GM12891 (cell line): ENCODE data around the gene ID3. TPM values are rescaled to one million over a fixed set of nuclear protein-coding genes. Genes with fewer than 3 reads are reported as not detected.
A peak's percentile ranks its signal among the peaks of the same experiment; 100 is the strongest.

Experiments
- DNase-seq: peaks from one replicate; pipeline ENCODE4 v3.0.0; 2011; ENCODE audit warnings: low spot score; ENCODE audit not compliant: insufficient read length
- FAIRE-seq: peaks from 2 replicates; lab custom pipeline; 2011; peaks lifted over from hg19 to GRCh38; lab: Jason Lieb, UNC
- PAX5 ChIP-seq: IDR thresholded peaks from 2 replicates; pipeline ENCODE4 v1.6.1; 2011; ENCODE audit warnings: low read length, moderate library complexity, mild to moderate bottlenecking; ENCODE audit not compliant: insufficient read depth, severe bottlenecking
- POLR2A ChIP-seq: IDR thresholded peaks from 2 replicates; pipeline ENCODE4 v1.6.1; 2011; ENCODE audit warnings: low read depth, low read length, control low read depth
- POLR2AphosphoS5 ChIP-seq: IDR thresholded peaks from 2 replicates; pipeline ENCODE4 v1.6.1; 2011; ENCODE audit warnings: low read depth, low read length, control low read depth
- POU2F2 ChIP-seq: IDR thresholded peaks from 2 replicates; pipeline ENCODE4 v1.6.1; 2011; ENCODE audit warnings: low read depth, mild to moderate bottlenecking, control low read depth, low read length, moderate library complexity
- SPI1 ChIP-seq: IDR thresholded peaks from 2 replicates; pipeline ENCODE4 v1.6.1; 2011; ENCODE audit warnings: low read depth, low read length, control low read depth
- TAF1 ChIP-seq: IDR thresholded peaks from 2 replicates; pipeline ENCODE4 v1.6.1; 2011; ENCODE audit warnings: low read depth, low read length, control low read depth
- polyA plus RNA-seq: library from polyadenylated mRNA; unstranded; fragments of >200 nt; gene quantifications from one replicate; pipeline ENCODE4 v1.2.1, GENCODE V29; 2012; ENCODE audit warnings: low read depth, missing spikeins, inconsistent platforms; ENCODE audit not compliant: missing spikeins

Gene ID3
- 67.3 TPM for polyA plus RNA-seq

DNA sequence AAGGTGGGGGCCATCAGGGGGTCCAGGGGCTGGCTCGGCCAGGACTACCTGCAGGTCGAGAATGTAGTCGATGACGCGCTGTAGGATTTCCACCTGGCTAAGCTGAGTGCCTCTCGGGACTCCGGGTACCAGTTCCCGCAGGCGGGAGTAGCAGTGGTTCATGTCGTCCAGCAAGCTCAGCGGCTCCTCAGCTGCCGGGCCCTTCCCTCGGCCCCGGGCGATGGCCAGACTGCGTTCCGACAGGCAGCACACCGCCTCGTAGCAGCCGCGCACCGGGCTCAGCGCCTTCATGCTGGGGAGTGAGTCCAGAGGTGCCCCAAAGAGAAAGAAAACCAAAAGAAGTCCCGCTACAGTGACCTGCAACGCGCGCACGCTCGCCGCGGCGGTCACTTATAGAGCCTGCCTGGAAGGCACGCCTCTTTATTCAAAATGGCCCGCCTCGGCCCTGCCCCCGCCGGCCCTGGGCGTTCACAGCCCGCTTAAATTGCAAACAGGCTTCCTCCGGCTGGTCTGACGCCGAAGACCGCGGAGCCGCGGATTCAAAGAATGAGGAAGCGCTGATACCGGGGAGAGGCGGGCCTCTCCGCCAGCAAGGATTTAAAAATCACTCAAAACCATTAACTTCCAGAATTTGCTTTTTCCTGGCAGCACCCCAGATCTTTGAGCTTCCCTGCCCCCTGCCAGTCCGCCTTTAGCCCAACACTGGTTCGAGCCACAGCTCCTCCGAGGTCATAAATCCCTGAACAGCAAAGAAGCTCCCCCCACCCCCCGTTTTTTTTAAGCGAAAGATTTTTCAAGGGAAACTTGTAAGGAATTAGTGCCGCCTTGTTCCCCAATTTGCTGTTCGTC, at the start of gene ID3:
TSS of gene ID3 (minus strand) at position 366 of the 849 bp plus-strand sequence. CDS start at position 291, 75 bp downstream.
- FAIRE-seq (peak; percentile 62), DNase-seq (peak; percentile 53)
- TF ChIP-seq PAX5 (peak; percentile 53), POU2F2 (peak; percentile 78), TAF1 (peak; percentile 87), POLR2AphosphoS5 (peak; percentile 97), POLR2A (peak; percentile 96), SPI1 (peak; percentile 90)

DNA sequence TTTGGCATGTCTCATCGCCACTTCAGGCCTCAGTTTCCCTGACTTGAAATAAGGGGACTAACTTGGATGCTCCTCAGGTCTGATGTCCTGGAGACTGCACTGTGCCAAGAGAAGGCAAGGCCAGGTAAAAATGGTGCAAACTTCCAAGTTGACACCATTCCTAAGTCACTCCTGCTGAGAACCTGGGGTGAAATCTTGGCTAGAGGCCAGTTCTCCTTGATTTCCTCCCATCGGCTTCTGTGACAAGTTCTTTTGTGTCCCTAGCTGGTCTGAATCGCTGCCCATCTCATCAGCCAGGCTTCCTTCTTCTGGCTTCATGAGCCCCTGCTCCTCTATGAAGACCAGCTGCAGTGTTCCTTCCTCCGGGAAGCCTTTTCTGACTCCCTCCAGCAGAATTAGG, 48.6 kb upstream of the ID3 start:
- DNase-seq (no peak), FAIRE-seq (no peak)
- TF ChIP-seq PAX5 = no peak
- TF ChIP-seq POU2F2 = no peak
- no peak for TF ChIP-seq POLR2AphosphoS5
- TF ChIP-seq POLR2A = no peak
- TF ChIP-seq SPI1 = no peak
- no peak for TF ChIP-seq TAF1

GRCh38 chr1:23601968-23602876, 42.9 kb upstream of the ID3 start:
- peak; percentile 38 for FAIRE-seq
- DNase-seq = no peak
- TF ChIP-seq POLR2A (no peak), TAF1 (no peak), SPI1 (no peak), POLR2AphosphoS5 (no peak), PAX5 (no peak), POU2F2 (no peak)

DNA sequence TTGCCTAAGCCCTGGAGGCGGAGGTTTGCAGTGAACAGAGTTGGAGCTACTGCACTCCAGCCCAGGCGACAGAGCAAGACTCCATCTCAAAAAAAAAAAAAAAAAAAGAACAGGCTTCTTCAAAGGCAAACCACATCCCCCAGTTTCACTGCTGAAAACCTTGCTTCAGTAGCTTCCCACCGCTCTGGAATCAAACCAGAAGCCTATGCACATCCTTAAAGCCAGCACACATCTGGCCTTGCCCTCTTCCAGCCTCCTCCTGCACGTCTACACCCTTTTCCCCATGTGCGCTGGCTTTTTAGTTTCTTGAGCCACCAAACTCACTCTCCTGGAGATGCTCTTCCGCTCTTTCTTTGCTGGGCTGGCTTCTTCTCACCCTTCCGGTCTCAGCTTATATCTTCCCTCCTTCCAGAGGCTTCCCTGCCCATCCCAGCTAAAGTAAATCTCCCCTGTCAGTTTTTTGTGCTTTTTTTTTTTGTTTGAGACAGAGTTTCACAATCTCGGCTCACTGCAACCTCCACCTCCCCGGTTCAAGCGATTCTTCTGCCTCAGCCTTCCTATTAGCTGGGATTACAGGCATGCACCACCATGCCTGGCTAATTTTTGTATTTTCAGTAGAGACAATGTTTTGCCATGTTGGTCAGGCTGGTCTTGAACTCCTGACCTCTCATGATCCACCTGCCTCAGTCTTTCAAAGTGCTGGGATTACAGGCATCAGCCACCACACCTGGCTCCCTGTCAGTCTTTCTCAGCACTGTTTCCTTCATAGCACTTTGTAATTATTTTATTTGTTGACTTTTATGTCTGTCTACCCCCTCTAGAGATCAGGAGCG, 42.0 kb upstream of the ID3 start:
- DNase-seq (no peak), FAIRE-seq (no peak)
- TF ChIP-seq POLR2AphosphoS5 = no peak
- TF ChIP-seq SPI1 = no peak
- TF ChIP-seq POU2F2 = no peak
- no peak for TF ChIP-seq PAX5
- TF ChIP-seq TAF1 = no peak
- no peak for TF ChIP-seq POLR2A

DNA sequence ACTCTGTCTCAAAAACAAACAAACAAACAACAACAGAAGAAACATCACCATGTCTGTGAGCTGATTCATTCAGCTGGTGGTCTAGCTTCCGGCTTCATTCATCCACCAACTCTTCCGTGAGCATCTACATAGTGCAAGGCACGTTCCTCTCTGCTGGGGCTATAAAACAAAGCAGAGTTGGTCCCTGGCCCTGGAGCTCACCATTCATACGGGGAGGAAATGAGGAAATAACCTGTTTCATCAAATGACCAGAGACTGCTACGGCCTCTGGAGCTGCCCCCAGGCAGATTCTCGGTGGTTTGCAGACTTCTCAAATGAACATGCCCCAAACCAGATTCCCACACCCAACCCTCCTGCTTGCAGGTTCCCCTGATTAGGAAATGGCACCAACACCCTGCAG, 41.0 kb upstream of the ID3 start:
- TF ChIP-seq PAX5 = peak; percentile 2
- TF ChIP-seq POLR2A = no peak
- TF ChIP-seq POU2F2 = 0 out of 2 replicates have a peak, but pooled peaks have one; percentile 14
- TF ChIP-seq TAF1 = no peak
- TF ChIP-seq POLR2AphosphoS5 = no peak
- TF ChIP-seq SPI1 = peak; percentile 65
- DNase-seq = no peak
- peak; percentile 41 for FAIRE-seq

- TF ChIP-seq TAF1 = no peak
- TF ChIP-seq SPI1 = no peak
- TF ChIP-seq POLR2AphosphoS5 = no peak
- TF ChIP-seq PAX5 = no peak
- no peak for TF ChIP-seq POU2F2
- no peak for TF ChIP-seq POLR2A
- DNase-seq (no peak), FAIRE-seq (no peak)
Measured at GRCh38 chr1:23599125-23599524, 39.8 kb upstream of the ID3 start.

- no peak for DNase-seq
- no peak for TF ChIP-seq PAX5
- TF ChIP-seq POLR2AphosphoS5 = no peak
- no peak for TF ChIP-seq POLR2A
- TF ChIP-seq POU2F2 = no peak
- no peak for TF ChIP-seq TAF1
- TF ChIP-seq SPI1 = no peak
- no peak for FAIRE-seq
Measured at GRCh38 chr1:23598424-23598823, 39.1 kb upstream of the ID3 start.

GRCh38 chr1:23597635-23598388, 38.5 kb upstream of the ID3 start:
- FAIRE-seq (no peak), DNase-seq (no peak)
- TF ChIP-seq SPI1 (no peak), POLR2AphosphoS5 (no peak), PAX5 (no peak), TAF1 (no peak), POLR2A (no peak), POU2F2 (no peak)
